Activated B cell treated with CpG ODN at 0.5 μM for 24 hours (primary cell): ENCODE results near the gene XPC. TPM values are rescaled to one million over a fixed set of nuclear protein-coding genes. Genes with fewer than 3 reads are reported as not detected.

ENCODE experiments used
- ATAC-seq: fragments of 200-7000 bp; cut with Tn5 transposase; one replicate; pipeline ENCODE4 v1.10.0; 2021; ENCODE audit warnings: low read depth, mild to moderate bottlenecking, moderate library complexity
- CTCF ChIA-PET: fragments of 350-600 bp; sonication (Branson Sonifier 250); formaldehyde crosslinking; loops from one replicate; lab custom pipeline; 2021; ENCODE audit warnings: antibody characterized with exemption; lab: Charles Lee
- POLR2A ChIA-PET: fragments of 350-600 bp; sonication (Branson Sonifier 250); formaldehyde crosslinking; loops from one replicate; lab custom pipeline; 2021; ENCODE audit warnings: antibody characterized with exemption; lab: Charles Lee
- DNase-seq: peaks from one replicate; pipeline ENCODE4 v3.0.0; 2022
- H3K27ac Mint-ChIP-seq: one replicate; pipeline ENCODE4 v1.8.0; 2020; ENCODE audit warnings: mixed read lengths
- H3K27me3 Mint-ChIP-seq: one replicate; pipeline ENCODE4 v1.8.0; 2021; ENCODE audit warnings: mixed read lengths
- H3K36me3 Mint-ChIP-seq: one replicate; pipeline ENCODE4 v1.8.0; 2021; ENCODE audit warnings: low read depth, mixed read lengths
- H3K4me1 Mint-ChIP-seq: one replicate; pipeline ENCODE4 v1.8.0; 2021; ENCODE audit warnings: mixed read lengths
- H3K4me3 Mint-ChIP-seq: one replicate; pipeline ENCODE4 v1.8.0; 2020; ENCODE audit warnings: mild to moderate bottlenecking, mixed read lengths
- H3K9me3 Mint-ChIP-seq: one replicate; pipeline ENCODE4 v1.8.0; 2020; ENCODE audit warnings: mixed read lengths
- intact Hi-C: fragments of 100-400 bp; cut with micrococcal nuclease; formaldehyde crosslinking; loops from one replicate; pipeline ENCODE4 v1.15.1; 2024
- total RNA-seq: library from RNA; stranded (reverse); gene quantifications from 2 replicates; pipeline ENCODE4 v1.2.3, GENCODE V29; 2022
- TF ChIP-seq, protein P1 (sequence below): fragments of 200-600 bp; IDR thresholded peaks from one replicate; pipeline ENCODE4 v1.8.0; 2022; ENCODE audit warnings: antibody characterized with exemption, mild to moderate bottlenecking

Gene XPC
- total RNA-seq, 1 donor from 2014 or later, result 35.4 TPM

DNA sequence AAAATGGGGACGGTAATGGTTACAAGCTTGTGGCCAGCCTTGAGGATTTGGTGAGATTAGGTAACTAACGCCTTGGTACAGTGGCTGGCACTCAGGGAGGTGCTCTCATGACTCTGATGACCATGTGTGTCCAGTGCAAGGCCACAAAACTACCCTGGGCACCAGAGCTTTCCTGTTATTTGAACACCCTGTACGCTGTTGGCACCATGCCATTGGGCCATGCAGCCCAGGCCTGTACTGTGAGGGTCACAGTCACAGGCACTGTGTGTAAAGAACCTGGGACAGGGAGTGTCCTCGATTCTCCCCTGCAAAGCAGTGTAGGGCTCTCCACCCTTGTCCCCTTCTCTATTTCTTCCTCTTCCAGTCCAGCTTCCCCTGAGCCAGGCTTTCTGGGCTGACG lies 47.3 kb downstream of the XPC start:
- POLR2A ChIA-PET, result no interaction called here
- peaks cover 81% of the 10 kb centered on the region for H3K36me3 Mint-ChIP-seq
- CTCF ChIA-PET, result no interaction called here
- no peak overlapping the region for H3K27ac Mint-ChIP-seq
- intact Hi-C loops, result no loop called here
- H3K9me3 Mint-ChIP-seq, result no peaks in the 10 kb centered on the region
- TF ChIP-seq, protein P1, sequence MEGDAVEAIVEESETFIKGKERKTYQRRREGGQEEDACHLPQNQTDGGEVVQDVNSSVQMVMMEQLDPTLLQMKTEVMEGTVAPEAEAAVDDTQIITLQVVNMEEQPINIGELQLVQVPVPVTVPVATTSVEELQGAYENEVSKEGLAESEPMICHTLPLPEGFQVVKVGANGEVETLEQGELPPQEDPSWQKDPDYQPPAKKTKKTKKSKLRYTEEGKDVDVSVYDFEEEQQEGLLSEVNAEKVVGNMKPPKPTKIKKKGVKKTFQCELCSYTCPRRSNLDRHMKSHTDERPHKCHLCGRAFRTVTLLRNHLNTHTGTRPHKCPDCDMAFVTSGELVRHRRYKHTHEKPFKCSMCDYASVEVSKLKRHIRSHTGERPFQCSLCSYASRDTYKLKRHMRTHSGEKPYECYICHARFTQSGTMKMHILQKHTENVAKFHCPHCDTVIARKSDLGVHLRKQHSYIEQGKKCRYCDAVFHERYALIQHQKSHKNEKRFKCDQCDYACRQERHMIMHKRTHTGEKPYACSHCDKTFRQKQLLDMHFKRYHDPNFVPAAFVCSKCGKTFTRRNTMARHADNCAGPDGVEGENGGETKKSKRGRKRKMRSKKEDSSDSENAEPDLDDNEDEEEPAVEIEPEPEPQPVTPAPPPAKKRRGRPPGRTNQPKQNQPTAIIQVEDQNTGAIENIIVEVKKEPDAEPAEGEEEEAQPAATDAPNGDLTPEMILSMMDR, result no peak
- peaks cover 14% of the 10 kb centered on the region for H3K4me1 Mint-ChIP-seq
- no peaks in the 10 kb centered on the region for H3K27me3 Mint-ChIP-seq
- DNase-seq, result no peak
- no peak overlapping the region for H3K4me3 Mint-ChIP-seq
- no peak for ATAC-seq

DNA sequence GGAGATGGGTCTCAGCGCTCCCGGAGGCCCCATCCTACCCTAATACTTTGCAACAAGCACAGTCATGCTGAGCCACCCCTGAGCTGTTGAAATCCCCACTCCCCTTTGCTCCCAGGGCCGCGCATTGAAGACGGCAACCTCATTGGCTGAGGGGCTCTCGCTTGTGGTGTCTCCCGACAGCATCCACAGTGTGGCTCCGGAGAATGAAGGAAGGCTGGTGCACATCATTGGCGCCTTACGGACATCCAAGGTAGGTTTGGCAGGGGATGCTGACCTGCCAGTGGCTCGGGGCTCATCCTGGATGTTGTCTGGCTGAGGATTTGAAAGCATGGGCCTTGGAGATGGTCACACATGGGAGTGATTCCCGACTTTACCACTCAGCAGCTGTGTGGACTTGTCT lies 47.7 kb downstream of the XPC start:
- no peak for ATAC-seq
- no peak for DNase-seq

DNA sequence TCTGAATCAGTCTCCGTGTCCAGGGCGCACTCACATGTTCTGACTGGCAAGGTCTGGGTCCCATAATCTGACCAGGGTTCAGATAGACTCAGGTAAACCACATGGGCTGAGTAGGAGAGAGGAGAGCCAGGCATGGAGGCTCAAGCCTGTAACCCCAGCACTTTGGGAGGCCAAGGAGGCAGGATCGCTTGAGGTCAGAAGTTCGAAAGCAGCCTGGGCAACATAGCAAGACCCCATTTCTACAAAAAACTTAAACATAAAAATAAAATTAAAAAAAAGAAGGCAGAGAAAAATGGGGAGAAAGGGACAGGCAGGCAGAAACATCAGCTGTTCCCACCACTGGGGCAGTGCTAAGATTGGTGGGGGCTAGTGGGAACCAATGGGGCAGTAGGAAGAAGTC lies 48.2 kb downstream of the XPC start:
- POLR2A ChIA-PET, result no interaction called here
- ATAC-seq (no peak), DNase-seq (no peak)
- Mint-ChIP-seq H3K27ac (no peak overlapping the region), H3K27me3 (no peaks in the 10 kb centered on the region), H3K9me3 (no peaks in the 10 kb centered on the region), H3K4me1 (peaks cover 21% of the 10 kb centered on the region), H3K36me3 (peaks cover 72% of the 10 kb centered on the region), H3K4me3 (no peak overlapping the region)
- intact Hi-C loops, result no loop called here
- TF ChIP-seq, protein P1, result no peak
- CTCF ChIA-PET, result no interaction called here

More for the DNA sequence above, 47.7 kb downstream of the XPC start:
- Mint-ChIP-seq H3K4me3 (no peak overlapping the region), H3K27ac (no peak overlapping the region), H3K4me1 (peaks cover 18% of the 10 kb centered on the region), H3K9me3 (no peaks in the 10 kb centered on the region), H3K36me3 (peaks cover 76% of the 10 kb centered on the region), H3K27me3 (no peaks in the 10 kb centered on the region)
- intact Hi-C loops, result no loop called here
- CTCF ChIA-PET, result no interaction called here
- POLR2A ChIA-PET, result no interaction called here
- TF ChIP-seq, protein P1, result no peak

DNA sequence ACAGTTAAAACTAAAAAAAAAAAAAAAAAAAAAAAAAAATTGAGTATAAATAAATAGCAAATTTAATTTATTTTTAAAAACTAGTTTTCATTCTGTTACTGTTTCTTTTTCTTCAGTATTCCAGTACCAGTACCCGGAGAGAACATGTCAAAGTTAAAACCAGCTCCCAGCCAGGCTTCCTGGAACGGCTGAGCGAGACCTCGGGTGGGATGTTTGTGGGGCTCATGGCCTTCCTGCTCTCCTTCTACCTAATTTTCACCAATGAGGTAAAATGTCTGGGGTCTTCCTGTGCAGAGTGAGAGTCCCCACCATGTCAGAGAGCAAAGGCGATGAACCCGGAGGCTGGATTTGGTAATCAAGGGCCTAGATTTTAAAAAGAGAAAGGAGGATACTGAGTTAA lies 49.1 kb downstream of the XPC start:
- POLR2A ChIA-PET, result interaction anchor here (0.5 to 0.7 kb wide), 2 partner anchors 14 to 337 kb away, joined by 5 to 8 read pairs; no protein-coding TSS in a partner anchor
- intact Hi-C loops, result loop anchor here (10.0 kb wide), 1 partner anchor 474 kb away; no protein-coding TSS in a partner anchor
- no peak for ATAC-seq

DNA sequence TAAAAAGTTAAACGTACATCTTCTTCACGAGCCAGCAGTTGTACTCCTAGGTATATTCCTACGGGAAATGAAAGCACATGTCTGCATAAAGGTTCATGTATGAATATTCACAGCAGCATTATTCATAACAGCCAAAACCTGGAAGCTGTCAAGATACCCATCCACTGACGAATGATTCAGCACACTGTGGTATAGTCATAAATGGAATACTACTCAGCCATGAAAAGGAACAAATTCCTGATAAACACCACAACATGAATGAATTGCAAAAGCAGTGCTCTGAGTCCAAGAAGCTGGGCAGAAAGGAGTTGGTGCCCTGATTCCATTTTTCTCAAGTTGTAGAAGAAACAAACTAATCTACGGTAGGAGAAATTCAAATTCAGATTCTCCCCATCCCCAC lies 49.7 kb downstream of the XPC start:
- ChIA-PET CTCF (no interaction called here), POLR2A (no interaction called here)
- H3K4me3 Mint-ChIP-seq, result no peak overlapping the region
- no peak for ATAC-seq
- peaks cover 25% of the 10 kb centered on the region for H3K4me1 Mint-ChIP-seq
- peaks cover 60% of the 10 kb centered on the region for H3K36me3 Mint-ChIP-seq
- H3K9me3 Mint-ChIP-seq, result no peaks in the 10 kb centered on the region
- intact Hi-C loops, result loop anchor here (10.0 kb wide), 1 partner anchor 474 kb away; no protein-coding TSS in a partner anchor
- H3K27me3 Mint-ChIP-seq, result no peaks in the 10 kb centered on the region
- TF ChIP-seq, protein P1, result no peak
- no peak for DNase-seq
- no peak overlapping the region for H3K27ac Mint-ChIP-seq

More for the DNA sequence above, 49.1 kb downstream of the XPC start:
- no peak overlapping the region for H3K27ac Mint-ChIP-seq
- no peaks in the 10 kb centered on the region for H3K9me3 Mint-ChIP-seq
- no peak for DNase-seq
- CTCF ChIA-PET, result interaction anchor here (0.6 kb wide), 1 partner anchor 15 kb away, joined by 6 read pairs; no protein-coding TSS in a partner anchor
- TF ChIP-seq, protein P1, result no peak
- peaks cover 63% of the 10 kb centered on the region for H3K36me3 Mint-ChIP-seq
- H3K4me1 Mint-ChIP-seq, result peaks cover 21% of the 10 kb centered on the region
- no peak overlapping the region for H3K4me3 Mint-ChIP-seq
- H3K27me3 Mint-ChIP-seq, result no peaks in the 10 kb centered on the region
